Suprapubic skin (tissue), 4 donors: ENCODE data around the gene UQCRQ.

Source experiments
- CTCF ChIP-seq, 2 donors: fragments of 200-600 bp in 1 of 2; fragments of 450-650 bp in 1 of 2; sonication (generic) in 1 of 2; IDR thresholded peaks; one replicate each; pipeline ENCODE4 v1.5.1; 2016 to 2019; ENCODE audit warnings: antibody characterized with exemption in 2 of 2, mild to moderate bottlenecking in 1 of 2, moderate library complexity in 1 of 2
- EP300 ChIP-seq: sonication (generic); formaldehyde crosslinking; IDR thresholded peaks from one replicate; pipeline ENCODE4 v1.6.1; 2017; ENCODE audit warnings: antibody characterized with exemption
- POLR2A ChIP-seq, 2 donors: fragments of 450-650 bp; IDR thresholded peaks; one replicate each; pipeline ENCODE4 v1.6.1; 2017; ENCODE audit warnings: antibody characterized with exemption in 2 of 2, mild to moderate bottlenecking in 2 of 2, moderate library complexity in 2 of 2
- POLR2AphosphoS5 ChIP-seq, 3 donors: sonication (generic); formaldehyde crosslinking; IDR thresholded peaks; one replicate each; pipeline ENCODE4 v1.6.1; 2017; ENCODE audit warnings: antibody characterized with exemption in 3 of 3

- TF ChIP-seq POLR2AphosphoS5 (IDR thresholded peaks at IDR 0.05) (no peak), POLR2A (IDR thresholded peaks at IDR 0.05) (no peak), CTCF (IDR thresholded peaks at IDR 0.05) (no peak), EP300 (no peak)
Measured at GRCh38 chr5:132865668-132866341, 637 bp upstream of the UQCRQ start.
